Type B pancreatic cell (in vitro differentiated cells): Measurements from ENCODE around the gene AMELX. TPM values are rescaled to one million over a fixed set of nuclear protein-coding genes. Genes with fewer than 3 reads are reported as not detected.

ENCODE experiments used
- DNase-seq: peaks from one replicate; pipeline ENCODE4 v3.0.0; 2021; ENCODE audit warnings: mixed read lengths; ENCODE audit not compliant: unreplicated experiment; ENCODE audit errors: extremely low spot score
- H3K27ac Mint-ChIP-seq: 2 replicates; pipeline ENCODE4 v1.8.0; 2021; ENCODE audit warnings: mild to moderate bottlenecking, mixed read lengths
- H3K27me3 Mint-ChIP-seq: 2 replicates; pipeline ENCODE4 v1.8.0; 2021; ENCODE audit warnings: mixed read lengths
- H3K36me3 Mint-ChIP-seq: 2 replicates; pipeline ENCODE4 v1.8.0; 2021; ENCODE audit warnings: mixed read lengths
- H3K4me1 Mint-ChIP-seq: one replicate; pipeline ENCODE4 v1.8.0; 2021; ENCODE audit warnings: mixed read lengths; ENCODE audit not compliant: unreplicated experiment
- H3K4me3 Mint-ChIP-seq: 2 replicates; pipeline ENCODE4 v1.8.0; 2021; ENCODE audit warnings: mild to moderate bottlenecking, mixed read lengths
- H3K9me3 Mint-ChIP-seq: 2 replicates; pipeline ENCODE4 v1.8.0; 2021; ENCODE audit warnings: mixed read lengths
- total RNA-seq: library from RNA; stranded (reverse); gene quantifications from 2 replicates; pipeline ENCODE4 v1.2.1, GENCODE V29; 2021; ENCODE audit warnings: low replicate concordance
- TF ChIP-seq, protein P1 (sequence below): fragments of 200-600 bp; sonication (generic); conservative IDR thresholded peaks from 2 replicates; pipeline ENCODE4 v1.5.0; 2021; ENCODE audit warnings: antibody characterized with exemption, mild to moderate bottlenecking

AMELX gene
- total RNA-seq, 1 donor from 2014 or later: not detected

DNA sequence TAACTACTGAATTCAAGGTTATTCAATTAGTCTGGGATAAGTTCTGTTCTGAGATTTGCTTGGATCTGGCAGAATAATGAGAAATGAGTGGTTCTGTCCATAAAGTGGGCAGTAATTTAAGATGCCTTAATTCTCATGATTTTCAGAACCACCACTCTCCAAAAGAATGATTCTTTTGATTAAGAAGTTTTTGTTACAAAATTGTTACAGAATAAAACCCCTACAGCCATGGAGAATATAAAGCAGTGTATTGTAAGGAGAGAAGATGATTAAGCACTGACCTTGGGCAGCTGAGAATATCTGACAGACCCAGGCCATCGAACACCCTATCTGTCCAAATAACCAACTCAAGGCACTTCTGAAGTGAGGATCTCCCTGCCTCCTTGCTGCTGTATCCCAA is 12.4 kb downstream of the AMELX start:
- Mint-ChIP-seq H3K9me3 (no peaks in the 10 kb centered on the region), H3K36me3 (no peaks in the 10 kb centered on the region), H3K27me3 (no peaks in the 10 kb centered on the region), H3K4me3 (no peak overlapping the region), H3K4me1 (no peaks in the 10 kb centered on the region), H3K27ac (no peak overlapping the region)
- TF ChIP-seq, protein P1, sequence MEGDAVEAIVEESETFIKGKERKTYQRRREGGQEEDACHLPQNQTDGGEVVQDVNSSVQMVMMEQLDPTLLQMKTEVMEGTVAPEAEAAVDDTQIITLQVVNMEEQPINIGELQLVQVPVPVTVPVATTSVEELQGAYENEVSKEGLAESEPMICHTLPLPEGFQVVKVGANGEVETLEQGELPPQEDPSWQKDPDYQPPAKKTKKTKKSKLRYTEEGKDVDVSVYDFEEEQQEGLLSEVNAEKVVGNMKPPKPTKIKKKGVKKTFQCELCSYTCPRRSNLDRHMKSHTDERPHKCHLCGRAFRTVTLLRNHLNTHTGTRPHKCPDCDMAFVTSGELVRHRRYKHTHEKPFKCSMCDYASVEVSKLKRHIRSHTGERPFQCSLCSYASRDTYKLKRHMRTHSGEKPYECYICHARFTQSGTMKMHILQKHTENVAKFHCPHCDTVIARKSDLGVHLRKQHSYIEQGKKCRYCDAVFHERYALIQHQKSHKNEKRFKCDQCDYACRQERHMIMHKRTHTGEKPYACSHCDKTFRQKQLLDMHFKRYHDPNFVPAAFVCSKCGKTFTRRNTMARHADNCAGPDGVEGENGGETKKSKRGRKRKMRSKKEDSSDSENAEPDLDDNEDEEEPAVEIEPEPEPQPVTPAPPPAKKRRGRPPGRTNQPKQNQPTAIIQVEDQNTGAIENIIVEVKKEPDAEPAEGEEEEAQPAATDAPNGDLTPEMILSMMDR: no peak
- no peak for DNase-seq

DNA sequence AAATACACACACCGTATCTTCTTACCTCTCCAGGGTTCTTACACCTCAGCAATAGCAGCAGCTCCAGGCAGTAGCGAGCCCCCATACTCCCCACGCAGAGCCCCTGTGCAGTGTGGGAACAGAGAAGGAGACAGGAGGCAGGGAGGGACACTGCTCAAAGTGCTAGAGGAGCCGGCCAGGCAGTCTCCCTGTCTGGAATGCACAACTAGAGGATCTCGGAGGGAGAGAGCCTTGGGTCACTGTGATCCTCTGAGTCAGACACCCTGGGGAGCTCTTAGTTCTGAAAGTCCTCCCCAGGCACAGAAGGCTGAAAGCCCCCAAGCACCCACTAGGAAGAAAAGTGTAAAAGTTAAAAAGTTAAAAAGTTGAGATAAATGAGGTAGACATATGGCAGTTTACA is 16.0 kb downstream of the AMELX start:
- H3K9me3 Mint-ChIP-seq: no peaks in the 10 kb centered on the region
- TF ChIP-seq, protein P1: no peak
- no peak overlapping the region for H3K4me3 Mint-ChIP-seq
- H3K4me1 Mint-ChIP-seq: no peaks in the 10 kb centered on the region
- no peaks in the 10 kb centered on the region for H3K36me3 Mint-ChIP-seq
- no peaks in the 10 kb centered on the region for H3K27me3 Mint-ChIP-seq
- DNase-seq: no peak
- no peak overlapping the region for H3K27ac Mint-ChIP-seq

- Mint-ChIP-seq H3K9me3 (no peaks in the 10 kb centered on the region), H3K36me3 (no peaks in the 10 kb centered on the region), H3K27me3 (no peaks in the 10 kb centered on the region), H3K27ac (no peak overlapping the region), H3K4me3 (no peak overlapping the region), H3K4me1 (no peaks in the 10 kb centered on the region)
- no peak for DNase-seq
- TF ChIP-seq, protein P1: no peak
These were observed 18.5 kb downstream of the AMELX start for GRCh38 chrX:11311706-11312105.

DNA sequence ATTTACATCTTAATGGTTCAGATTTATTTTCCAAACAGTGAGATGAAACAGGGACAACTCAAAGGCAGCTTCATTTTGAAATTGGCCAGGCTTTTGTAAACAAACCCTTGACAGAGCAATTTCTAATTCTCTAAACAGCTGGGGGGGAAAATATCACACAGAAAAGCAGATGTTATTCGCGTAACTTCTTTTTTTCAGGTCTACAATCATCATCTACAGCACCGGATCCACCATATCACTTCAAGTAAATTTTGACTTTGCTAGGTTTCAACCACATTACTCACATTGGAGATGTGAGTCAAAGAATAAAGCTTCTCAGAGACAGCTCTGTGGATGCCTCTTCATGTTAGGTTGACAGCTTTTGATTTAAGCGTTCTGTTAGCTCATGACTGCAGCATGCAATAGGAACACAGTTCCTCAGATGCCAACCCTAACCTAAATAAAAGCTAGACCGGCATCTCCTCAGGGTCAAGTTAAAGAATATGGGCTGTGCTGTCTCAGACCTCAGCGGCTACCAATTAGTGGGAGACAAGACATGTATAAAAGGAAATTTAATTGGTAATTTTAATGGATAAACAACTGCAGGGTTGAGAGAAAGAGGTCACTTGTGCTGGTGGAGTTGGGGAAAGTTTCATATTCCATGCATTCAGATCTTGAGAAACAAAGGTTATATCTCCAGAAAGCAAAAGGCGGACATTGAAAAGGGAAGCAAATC is 26.8 kb downstream of the AMELX start:
- Mint-ChIP-seq H3K27ac (no peak overlapping the region), H3K4me3 (no peak overlapping the region), H3K9me3 (no peaks in the 10 kb centered on the region), H3K4me1 (no peaks in the 10 kb centered on the region), H3K36me3 (no peaks in the 10 kb centered on the region), H3K27me3 (no peaks in the 10 kb centered on the region)
- DNase-seq: no peak
- TF ChIP-seq, protein P1: no peak

DNA sequence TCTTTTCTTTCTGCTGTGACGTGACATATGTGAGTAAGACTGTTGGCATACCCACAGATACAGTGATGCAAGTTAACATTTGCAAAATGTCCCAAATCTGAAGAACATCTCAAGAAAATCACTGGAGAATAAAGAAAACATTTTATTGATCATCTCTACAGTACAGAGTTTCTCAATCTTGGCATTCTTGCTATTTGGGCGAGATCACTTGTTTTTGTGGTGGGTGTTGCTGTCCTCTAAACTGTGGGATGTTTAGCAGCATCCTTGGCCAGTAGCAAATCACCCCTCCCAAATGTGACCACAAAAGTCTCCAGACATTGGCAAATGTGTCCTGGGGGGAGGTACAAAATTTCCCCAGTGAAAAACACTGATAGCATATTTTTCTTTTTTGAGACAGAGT is 28.8 kb downstream of the AMELX start:
- Mint-ChIP-seq H3K27me3 (no peaks in the 10 kb centered on the region), H3K4me1 (no peaks in the 10 kb centered on the region), H3K27ac (no peak overlapping the region)

More for the DNA sequence above, 28.8 kb downstream of the AMELX start:
- H3K36me3 Mint-ChIP-seq: no peaks in the 10 kb centered on the region
- H3K4me3 Mint-ChIP-seq: no peak overlapping the region
- no peaks in the 10 kb centered on the region for H3K9me3 Mint-ChIP-seq
- TF ChIP-seq, protein P1: no peak
- DNase-seq: no peak
